HG03196 (cell line): ENCODE measurements around the gene FADS1.

Experiments
- ATAC-seq: cut with Tn5 transposase; IDR thresholded peaks from one replicate; pipeline ENCODE4 v1.9.1; 2021; ENCODE audit not compliant: unreplicated experiment

Gene FADS1

GRCh38 chr11:61778357-61778886, 38.4 kb downstream of the FADS1 start:
- ATAC-seq: no peak

- ATAC-seq: no peak
Observed at GRCh38 chr11:61777234-61778090, 39.3 kb downstream of the FADS1 start.

- no peak for ATAC-seq
Observed at GRCh38 chr11:61776561-61777075, 40.2 kb downstream of the FADS1 start.

GRCh38 chr11:61775606-61776554, 40.9 kb downstream of the FADS1 start:
- no peak for ATAC-seq

GRCh38 chr11:61775106-61775505, 41.7 kb downstream of the FADS1 start:
- ATAC-seq: no peak

GRCh38 chr11:61774411-61774810, 42.4 kb downstream of the FADS1 start:
- no peak for ATAC-seq

GRCh38 chr11:61773809-61774208, 43.0 kb downstream of the FADS1 start:
- no peak for ATAC-seq

- ATAC-seq: no peak
Observed at GRCh38 chr11:61773356-61773755, 43.4 kb downstream of the FADS1 start.

- no peak for ATAC-seq
Observed at GRCh38 chr11:61771985-61772455, 44.8 kb downstream of the FADS1 start.

- ATAC-seq: no peak
Observed at GRCh38 chr11:61771195-61771894, 45.5 kb downstream of the FADS1 start.

- ATAC-seq: no peak
Observed at GRCh38 chr11:61769946-61770683, 46.7 kb downstream of the FADS1 start.

- no peak for ATAC-seq
Observed at GRCh38 chr11:61769169-61769920, 47.5 kb downstream of the FADS1 start.

- ATAC-seq: no peak
Observed at GRCh38 chr11:61768376-61769076, 48.3 kb downstream of the FADS1 start.

- no peak for ATAC-seq
Observed at GRCh38 chr11:61766353-61766841, 50.4 kb downstream of the FADS1 start.

- no peak for ATAC-seq
Observed at GRCh38 chr11:61765550-61766253, 51.1 kb downstream of the FADS1 start.

- ATAC-seq: no peak
Observed at GRCh38 chr11:61764606-61765260, 52.1 kb downstream of the FADS1 start.

- no peak for ATAC-seq
Observed at GRCh38 chr11:61763930-61764605, 52.7 kb downstream of the FADS1 start.
